ENCODE data around the gene CTLA4.

CTLA4 gene

DNA sequence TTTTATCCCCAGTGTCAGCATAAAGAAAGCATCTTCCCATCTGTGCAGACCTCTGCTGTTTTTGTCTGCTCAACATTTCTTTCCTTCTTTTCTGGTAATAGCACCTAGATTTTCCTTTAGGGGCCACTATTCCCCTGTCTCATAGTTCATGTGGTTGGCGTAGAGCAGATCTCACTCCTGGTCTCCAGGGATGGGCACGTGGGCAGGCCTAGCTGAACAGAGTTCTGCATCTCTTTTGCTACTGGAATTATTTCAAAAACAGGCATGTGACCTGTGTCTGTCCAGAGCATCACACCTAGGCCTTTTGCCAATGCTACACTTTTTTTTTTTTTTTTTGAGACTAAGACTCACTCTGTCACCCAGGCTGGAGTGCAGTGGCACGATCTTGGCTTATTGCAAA, 51.3 kb downstream of the CTLA4 start:
- no peaks in the 10 kb centered on the region for H3K36me3 ChIP-seq (ENCODE audit: control insufficient read depth in 4 of 4, insufficient read depth in 4 of 4, low read length in 3 of 4)
- no peaks in the 10 kb centered on the region for H3K9me3 ChIP-seq (ENCODE audit: control extremely low read depth in 1 of 5, control insufficient read depth in 4 of 5, insufficient read depth in 2 of 5, low read depth in 1 of 5, low read length in 4 of 5)
- 100% methylated on average over 3 of the region's 3 CpGs for WGBS (ENCODE audit: insufficient coverage)
- ChIA-PET CTCF (interaction anchor here (2.1 kb wide), 1 partner anchor 10 kb away, joined by 5 read pairs; no protein-coding TSS in a partner anchor), POLR2A (no interaction called here)
- H3K27me3 ChIP-seq (replicated peaks in 2 of 5; ENCODE audit: control insufficient read depth in 4 of 5, insufficient read depth in 5 of 5, low read length in 4 of 5) = no peaks in the 10 kb centered on the region
- H3K27ac ChIP-seq (ENCODE audit: insufficient read depth in 1 of 2, low read depth in 1 of 2, low read length in 2 of 2, poor library complexity in 1 of 2, severe bottlenecking in 2 of 2) = no peak overlapping the region
- no peak overlapping the region for H3K4me3 ChIP-seq (ENCODE audit: control insufficient read depth in 1 of 7, extremely low read depth in 1 of 7, insufficient read depth in 4 of 7, low read depth in 2 of 7, low read length in 6 of 7)
- H3K4me1 ChIP-seq (ENCODE audit: control extremely low read depth in 1 of 4, control insufficient read depth in 4 of 4, insufficient read depth in 4 of 4, low read length in 3 of 4) = peaks cover 0 to 10% (median 6%) of the 10 kb centered on the region in 4 experiments
- DNase-seq = no peak
